Epidermal melanocyte (primary cell): ENCODE data around the gene TMEM258.

ENCODE experiments used
- DNase-seq: peaks from one replicate; pipeline ENCODE4 v3.0.0; 2011; ENCODE audit warnings: low spot score; ENCODE audit not compliant: insufficient read length

TMEM258 gene

GRCh38 chr11:61744609-61745156 lies 47.7 kb downstream of the TMEM258 start:
- DNase-seq = no peak

GRCh38 chr11:61744181-61744580 lies 48.2 kb downstream of the TMEM258 start:
- no peak for DNase-seq

DNA sequence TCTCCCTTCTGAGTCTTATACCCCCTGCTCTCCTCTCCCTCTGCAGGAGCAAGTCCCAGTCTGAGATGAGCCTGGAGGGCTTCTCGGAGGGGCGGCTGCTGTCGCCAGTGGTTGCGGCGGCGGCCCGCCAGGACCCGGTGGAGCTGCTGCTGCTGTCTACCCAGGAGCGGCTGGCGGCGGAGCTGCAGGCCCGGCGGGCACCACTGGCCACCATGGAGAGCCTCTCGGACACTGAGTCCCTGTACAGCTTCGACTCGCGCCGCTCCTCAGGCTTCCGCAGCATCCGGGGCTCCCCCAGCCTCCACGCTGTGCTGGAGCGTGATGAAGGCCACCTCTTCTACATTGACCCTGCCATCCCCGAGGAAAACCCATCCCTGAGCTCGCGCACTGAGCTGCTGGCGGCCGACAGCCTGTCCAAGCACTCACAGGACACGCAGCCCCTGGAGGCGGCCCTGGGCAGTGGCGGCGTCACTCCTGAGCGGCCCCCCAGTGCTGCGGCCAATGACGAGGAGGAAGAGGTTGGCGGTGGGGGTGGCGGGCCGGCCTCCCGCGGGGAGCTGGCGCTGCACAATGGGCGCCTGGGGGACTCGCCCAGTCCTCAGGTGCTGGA lies 48.8 kb downstream of the TMEM258 start:
- no peak for DNase-seq

DNA sequence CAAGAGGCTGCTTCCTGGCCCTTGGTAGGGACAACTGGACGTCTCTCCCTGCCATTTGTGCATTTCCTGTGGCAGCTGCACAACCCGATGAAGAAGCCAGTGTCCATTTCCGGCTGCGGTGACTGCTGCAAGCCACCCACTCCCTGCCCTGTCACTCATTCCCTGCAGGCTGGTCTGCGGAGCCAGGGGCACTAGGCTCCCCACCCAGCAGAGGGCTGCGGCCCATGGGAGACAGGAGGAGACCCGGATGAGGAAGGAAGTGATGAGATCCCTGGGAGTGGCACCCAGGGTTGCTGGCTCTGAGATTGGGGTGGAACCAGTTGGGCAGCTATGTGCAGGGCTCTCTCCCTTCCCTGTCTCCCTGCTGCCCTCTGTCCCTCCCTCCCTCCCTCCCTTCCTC lies 50.0 kb downstream of the TMEM258 start:
- DNase-seq = no peak

- DNase-seq = no peak
Observed at GRCh38 chr11:61739966-61740365, 52.4 kb downstream of the TMEM258 start.

- no peak for DNase-seq
Observed at GRCh38 chr11:61739413-61739812, 53.0 kb downstream of the TMEM258 start.
